ENCODE results near the gene ICAM1. TPM values are rescaled to one million over a fixed set of nuclear protein-coding genes. Genes with fewer than 3 reads are reported as not detected.

The ICAM1 gene
- total RNA-seq, 4 donors from 2014 or later = 11.4 to 43.4 (median 31.9) TPM

GRCh38 chr19:10227026-10227971 lies 43.6 kb upstream of the ICAM1 start:
- TF ChIP-seq CTCF (IDR thresholded peaks at IDR 0.05; ENCODE audit: low read depth) = no peak

- no peak for TF ChIP-seq CTCF (IDR thresholded peaks at IDR 0.05; ENCODE audit: low read depth)
Measured at GRCh38 chr19:10228393-10228792, 42.5 kb upstream of the ICAM1 start.

- TF ChIP-seq CTCF (IDR thresholded peaks at IDR 0.05; ENCODE audit: low read depth) = no peak
Measured at GRCh38 chr19:10228920-10229319, 42.0 kb upstream of the ICAM1 start.

GRCh38 chr19:10230173-10230860 lies 40.6 kb upstream of the ICAM1 start:
- no peak for TF ChIP-seq CTCF (IDR thresholded peaks at IDR 0.05; ENCODE audit: low read depth)

DNA sequence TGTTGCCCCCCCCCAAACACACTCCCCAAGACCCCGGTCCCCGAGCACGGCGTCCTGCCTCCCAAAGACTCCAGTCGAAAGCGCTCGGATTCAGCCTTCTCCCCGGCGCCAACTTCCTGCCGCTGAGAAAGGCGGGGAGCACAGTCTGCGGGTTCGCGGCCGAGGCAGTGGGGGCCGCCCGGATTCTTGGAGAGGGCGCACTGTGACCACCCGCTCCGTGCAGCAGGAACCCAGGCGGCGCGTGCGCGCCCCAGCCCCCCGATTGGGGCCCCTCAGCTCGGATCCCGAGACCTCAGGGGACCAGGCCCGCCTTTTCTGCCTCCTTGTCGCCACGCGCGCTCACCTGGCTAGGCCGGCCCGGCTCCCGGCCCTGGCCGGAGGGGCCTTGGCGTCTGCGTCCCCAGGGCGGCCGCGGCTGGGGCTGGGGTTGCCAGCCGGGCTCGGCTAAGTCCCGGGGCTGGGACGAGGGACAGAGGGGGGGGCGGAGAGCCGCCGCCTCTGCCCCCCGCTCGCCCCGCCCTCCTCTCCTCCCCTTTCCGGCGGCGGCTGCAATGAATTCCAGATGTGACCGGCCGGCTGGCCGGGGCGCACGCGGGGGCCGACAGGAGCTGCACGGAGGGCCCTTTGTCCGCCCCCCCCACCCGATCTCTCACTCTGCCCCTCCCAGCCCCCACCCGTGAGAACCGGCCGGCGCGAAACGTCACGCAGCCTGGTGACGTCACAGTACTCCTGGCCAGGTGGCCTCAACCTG lies 39.9 kb upstream of the ICAM1 start, which contains the start of gene S1PR2:
TSS of gene S1PR2 (minus strand) at position 471 of the 751 bp plus-strand sequence. CDS start 6,426 bp downstream, outside the sequence.
- TF ChIP-seq CTCF (IDR thresholded peaks at IDR 0.05; ENCODE audit: low read depth) = no peak

GRCh38 chr19:10231612-10232228 lies 39.2 kb upstream of the ICAM1 start:
- no peak for TF ChIP-seq CTCF (IDR thresholded peaks at IDR 0.05; ENCODE audit: low read depth)

All from subcutaneous adipose tissue (tissue), 4 donors.